ENCODE results near the gene PPP1R27.

PPP1R27 gene

GRCh38 chr17:81834831-81835267 is at the start of gene PPP1R27:
TSS of gene PPP1R27 (minus strand) at chr17:81835050. CDS start at chr17:81834953, 97 bp downstream.
- DNase-seq (ENCODE audit: low read depth): no peak

- DNase-seq (ENCODE audit: low read depth): no peak
Observed at GRCh38 chr17:81884520-81884919, 49.7 kb upstream of the PPP1R27 start.

GRCh38 chr17:81879121-81879520 is 44.3 kb upstream of the PPP1R27 start:
- no peak for DNase-seq (ENCODE audit: low read depth)

- DNase-seq (ENCODE audit: low read depth): no peak
Observed at GRCh38 chr17:81878294-81878693, 43.4 kb upstream of the PPP1R27 start.

GRCh38 chr17:81877569-81877968 is 42.7 kb upstream of the PPP1R27 start:
- DNase-seq (ENCODE audit: low read depth): no peak

- DNase-seq (ENCODE audit: low read depth): no peak
Observed at GRCh38 chr17:81871387-81872230, 36.8 kb upstream of the PPP1R27 start.

- DNase-seq (ENCODE audit: low read depth): no peak
Observed at GRCh38 chr17:81870981-81871386, 36.1 kb upstream of the PPP1R27 start, which contains the start of gene ARHGDIA. TSS of gene ARHGDIA (minus strand) at chr17:81871337. CDS start at chr17:81869930, 1,407 bp downstream.

- DNase-seq (ENCODE audit: low read depth): no peak
Observed at GRCh38 chr17:81870131-81870980, 35.5 kb upstream of the PPP1R27 start.

- DNase-seq (ENCODE audit: low read depth): no peak
Observed at GRCh38 chr17:81869221-81870130, 34.6 kb upstream of the PPP1R27 start.

GRCh38 chr17:81868674-81869220 is 33.9 kb upstream of the PPP1R27 start:
- DNase-seq (ENCODE audit: low read depth): no peak

GRCh38 chr17:81867991-81868673 is 33.3 kb upstream of the PPP1R27 start:
- no peak for DNase-seq (ENCODE audit: low read depth)

GRCh38 chr17:81867170-81867990 is 32.5 kb upstream of the PPP1R27 start:
- DNase-seq (ENCODE audit: low read depth): no peak

- no peak for DNase-seq (ENCODE audit: low read depth)
Observed at GRCh38 chr17:81866440-81867169, 31.8 kb upstream of the PPP1R27 start.

GRCh38 chr17:81865733-81866439 is 31.0 kb upstream of the PPP1R27 start:
- no peak for DNase-seq (ENCODE audit: low read depth)

GRCh38 chr17:81865358-81865732 is 30.5 kb upstream of the PPP1R27 start:
- no peak for DNase-seq (ENCODE audit: low read depth)

- DNase-seq (ENCODE audit: low read depth): no peak
Observed at GRCh38 chr17:81863833-81864768, 29.3 kb upstream of the PPP1R27 start.

GRCh38 chr17:81863123-81863675 is 28.3 kb upstream of the PPP1R27 start:
- no peak for DNase-seq (ENCODE audit: low read depth)
